BE2C (cell line): ENCODE measurements around the gene SULT4A1.
A peak's percentile ranks its signal among the peaks of the same experiment; 100 is the strongest.

Experiments
- DNase-seq: peaks from one replicate; pipeline ENCODE4 v3.0.0-alpha.2; 2020
- H3K27me3 ChIP-seq: fragments of 250-450 bp; sonication (Bioruptor Pico); 2 replicates; pipeline ENCODE4 v1.5.1; 2020; ENCODE audit warnings: mild to moderate bottlenecking
- H3K36me3 ChIP-seq: fragments of 250-450 bp; sonication (Bioruptor Pico); 2 replicates; pipeline ENCODE4 v1.5.1; 2020; ENCODE audit warnings: mild to moderate bottlenecking
- H3K4me1 ChIP-seq: fragments of 250-450 bp; sonication (Bioruptor Pico); 2 replicates; pipeline ENCODE4 v1.5.1; 2020
- H3K4me3 ChIP-seq: 2 replicates; pipeline ENCODE4 v1.5.1; 2011; ENCODE audit warnings: low read depth, low read length
- H3K9me3 ChIP-seq: fragments of 250-450 bp; sonication (Bioruptor Pico); 2 replicates; pipeline ENCODE4 v1.5.1; 2020
- CTCF ChIP-seq: IDR thresholded peaks from 2 replicates; pipeline ENCODE4 v1.5.1; 2012; ENCODE audit warnings: mild to moderate bottlenecking, low read depth, low read length

Gene SULT4A1

DNA sequence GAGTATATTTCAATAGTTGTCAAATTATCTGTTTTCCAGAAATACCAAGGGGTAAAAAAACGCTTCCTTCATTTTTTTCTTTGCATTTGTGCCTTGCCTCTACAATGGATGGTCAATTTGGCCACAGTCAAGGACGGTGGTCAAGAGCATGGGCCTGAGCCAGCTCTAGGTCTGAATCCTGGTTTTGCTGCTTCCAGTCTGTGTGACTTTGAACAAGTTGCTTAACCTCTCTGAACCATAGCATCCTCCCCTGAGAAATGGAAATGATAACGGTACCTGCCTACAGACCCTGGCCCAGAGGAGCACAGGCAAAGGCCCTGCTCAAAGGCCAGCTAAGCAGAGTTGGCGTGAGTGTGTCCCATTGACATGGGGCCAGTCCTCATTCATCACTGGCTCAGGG is 26.4 kb upstream of the SULT4A1 start:
- no peak for TF ChIP-seq CTCF

DNA sequence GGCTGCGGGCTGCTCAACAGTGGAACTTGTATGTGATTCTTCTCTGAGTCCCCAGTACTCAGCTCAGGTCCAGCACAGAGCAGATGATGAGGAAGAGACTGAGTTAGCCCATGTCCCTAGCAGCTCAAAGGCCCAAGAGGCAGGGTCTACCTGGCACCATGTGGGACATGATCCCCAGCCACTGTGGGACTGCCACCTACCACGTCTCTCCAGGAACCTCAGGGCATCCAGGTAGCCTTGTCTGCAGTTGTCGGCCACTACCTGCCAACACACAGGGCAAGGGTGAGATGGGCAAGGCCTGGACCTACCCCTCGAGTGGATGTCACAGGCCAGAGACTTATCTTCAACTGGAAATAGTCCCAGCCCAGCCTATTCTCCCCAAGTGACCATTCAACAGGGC is 25.1 kb upstream of the SULT4A1 start:
- DNase-seq, result no peak
- Histone ChIP-seq H3K27me3 (peaks cover 26% of the 10 kb centered on the region), H3K36me3 (no peaks in the 10 kb centered on the region), H3K9me3 (no peaks in the 10 kb centered on the region), H3K4me1 (no peaks in the 10 kb centered on the region), H3K4me3 (no peak overlapping the region)
- no peak for TF ChIP-seq CTCF

More for the DNA sequence above, 26.4 kb upstream of the SULT4A1 start:
- H3K36me3 ChIP-seq, result no peaks in the 10 kb centered on the region
- peaks cover 29% of the 10 kb centered on the region for H3K27me3 ChIP-seq
- H3K4me1 ChIP-seq, result no peaks in the 10 kb centered on the region
- no peaks in the 10 kb centered on the region for H3K9me3 ChIP-seq
- no peak for DNase-seq
- no peak overlapping the region for H3K4me3 ChIP-seq

DNA sequence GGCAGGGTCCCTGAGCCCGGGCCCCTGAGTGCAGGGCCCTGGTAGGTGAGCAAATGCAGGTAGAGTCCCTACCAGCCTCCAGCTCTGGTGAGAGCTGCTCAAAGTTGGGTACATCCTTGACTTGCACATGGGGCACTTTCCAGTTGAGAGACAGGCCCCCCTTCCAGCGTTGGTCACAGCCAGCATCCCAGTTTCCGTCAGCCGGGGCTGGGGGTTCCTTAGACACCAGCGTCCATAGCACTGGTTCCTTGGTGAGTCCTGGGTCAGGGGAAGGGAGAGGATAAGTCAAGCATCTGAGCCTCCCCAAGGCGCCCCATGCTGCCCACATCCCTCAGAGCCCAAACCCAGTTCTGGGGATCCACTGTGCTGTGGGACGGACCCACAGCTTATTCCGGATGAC is 23.9 kb upstream of the SULT4A1 start:
- H3K36me3 ChIP-seq, result no peaks in the 10 kb centered on the region
- H3K4me3 ChIP-seq, result no peak overlapping the region
- no peaks in the 10 kb centered on the region for H3K9me3 ChIP-seq
- no peak for TF ChIP-seq CTCF
- DNase-seq, result no peak
- H3K4me1 ChIP-seq, result no peaks in the 10 kb centered on the region
- H3K27me3 ChIP-seq, result peaks cover 15% of the 10 kb centered on the region

GRCh38 chr22:43885786-43886185 is 23.5 kb upstream of the SULT4A1 start:
- TF ChIP-seq CTCF, result no peak
- H3K4me1 ChIP-seq, result no peaks in the 10 kb centered on the region

GRCh38 chr22:43885319-43885671 is 23.0 kb upstream of the SULT4A1 start:
- no peak for DNase-seq
- Histone ChIP-seq H3K36me3 (no peaks in the 10 kb centered on the region), H3K4me3 (no peak overlapping the region), H3K9me3 (no peaks in the 10 kb centered on the region), H3K4me1 (no peaks in the 10 kb centered on the region), H3K27me3 (peaks cover 5% of the 10 kb centered on the region)
- no peak for TF ChIP-seq CTCF

More at GRCh38 chr22:43885786-43886185, 23.5 kb upstream of the SULT4A1 start:
- Histone ChIP-seq H3K9me3 (no peaks in the 10 kb centered on the region), H3K36me3 (no peaks in the 10 kb centered on the region), H3K27me3 (peaks cover 10% of the 10 kb centered on the region), H3K4me3 (no peak overlapping the region)
- no peak for DNase-seq

DNA sequence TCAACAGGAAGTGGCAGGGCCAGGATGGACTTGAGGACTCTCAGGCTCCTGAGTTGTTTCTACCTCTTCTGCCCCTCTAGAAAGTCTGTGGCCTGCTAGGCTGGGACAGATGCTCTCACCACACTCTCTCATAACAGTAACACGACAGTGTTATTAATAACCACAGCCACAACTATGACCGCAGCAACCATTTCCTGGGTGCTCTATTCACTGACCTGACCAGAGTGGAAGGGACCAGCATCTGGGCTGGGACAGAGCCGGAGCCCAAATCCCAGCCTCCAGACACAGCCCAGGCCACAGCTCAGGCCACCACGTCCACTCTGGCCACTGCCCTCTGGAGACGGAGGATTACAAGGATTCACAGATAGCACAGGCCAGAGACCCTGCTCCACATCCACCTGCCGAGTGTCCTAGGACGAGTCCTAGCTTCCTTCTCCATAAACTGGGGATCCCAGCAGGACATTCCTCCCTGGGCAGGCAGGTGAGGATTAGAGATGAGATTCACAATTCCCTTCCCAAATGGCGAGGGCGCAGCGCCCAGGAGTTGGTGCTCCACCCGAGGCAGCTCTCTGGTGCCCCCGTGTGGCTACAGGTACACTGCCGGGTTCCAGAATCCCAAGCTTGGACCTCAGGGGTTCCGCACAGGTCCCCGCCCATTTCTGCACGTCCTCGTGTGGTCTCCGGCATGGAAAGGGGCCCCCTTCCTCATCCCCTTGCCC is 22.4 kb upstream of the SULT4A1 start:
- no peaks in the 10 kb centered on the region for H3K27me3 ChIP-seq
- TF ChIP-seq CTCF, result peak; percentile 88
- no peaks in the 10 kb centered on the region for H3K4me1 ChIP-seq
- peak; percentile 82 for DNase-seq
- H3K4me3 ChIP-seq, result no peak overlapping the region
- no peaks in the 10 kb centered on the region for H3K9me3 ChIP-seq
- no peaks in the 10 kb centered on the region for H3K36me3 ChIP-seq
